Embryonic facial prominence (tissue), 1 donor: Measurements from ENCODE around the gene SHISA9.

Experiments used
- DNase-seq: peaks from one replicate; pipeline ENCODE4 v3.0.0-alpha.2; 2016; ENCODE audit errors: extremely low spot score

Gene SHISA9

GRCh38 chr16:13021996-13022395 lies 120.6 kb downstream of the SHISA9 start:
- no peak for DNase-seq

- DNase-seq: no peak
Measured at GRCh38 chr16:13029786-13030185, 128.4 kb downstream of the SHISA9 start.

GRCh38 chr16:13030769-13031168 lies 129.4 kb downstream of the SHISA9 start:
- DNase-seq: no peak

- DNase-seq: no peak
Measured at GRCh38 chr16:13032911-13033310, 131.5 kb downstream of the SHISA9 start.

GRCh38 chr16:13036600-13036999 lies 135.2 kb downstream of the SHISA9 start:
- peak; percentile 52 for DNase-seq

GRCh38 chr16:13038591-13038990 lies 137.2 kb downstream of the SHISA9 start:
- no peak for DNase-seq

- no peak for DNase-seq
Measured at GRCh38 chr16:13039526-13039925, 138.1 kb downstream of the SHISA9 start.

GRCh38 chr16:13041180-13041579 lies 139.8 kb downstream of the SHISA9 start:
- no peak for DNase-seq

- no peak for DNase-seq
Measured at GRCh38 chr16:13041646-13042290, 140.4 kb downstream of the SHISA9 start.

GRCh38 chr16:13042291-13042685 lies 140.9 kb downstream of the SHISA9 start:
- no peak for DNase-seq

GRCh38 chr16:13046061-13046821 lies 144.8 kb downstream of the SHISA9 start:
- DNase-seq: no peak

GRCh38 chr16:13047276-13047675 lies 145.9 kb downstream of the SHISA9 start:
- no peak for DNase-seq

GRCh38 chr16:13049688-13050087 lies 148.3 kb downstream of the SHISA9 start:
- DNase-seq: no peak

GRCh38 chr16:13052431-13052830 lies 151.0 kb downstream of the SHISA9 start:
- no peak for DNase-seq

- no peak for DNase-seq
Measured at GRCh38 chr16:13055480-13055879, 154.1 kb downstream of the SHISA9 start.

- no peak for DNase-seq
Measured at GRCh38 chr16:13056607-13057006, 155.2 kb downstream of the SHISA9 start.

GRCh38 chr16:13060932-13061331 lies 159.5 kb downstream of the SHISA9 start:
- DNase-seq: no peak

GRCh38 chr16:13061691-13062090 lies 160.3 kb downstream of the SHISA9 start:
- DNase-seq: no peak

GRCh38 chr16:13062219-13062618 lies 160.8 kb downstream of the SHISA9 start:
- no peak for DNase-seq

GRCh38 chr16:13063457-13063856 lies 162.1 kb downstream of the SHISA9 start:
- no peak for DNase-seq

- DNase-seq: no peak
Measured at GRCh38 chr16:13064821-13065220, 163.4 kb downstream of the SHISA9 start.

GRCh38 chr16:13067648-13068047 lies 166.2 kb downstream of the SHISA9 start:
- DNase-seq: no peak

GRCh38 chr16:13068912-13069583 lies 167.7 kb downstream of the SHISA9 start:
- no peak for DNase-seq
